ENCODE results near the gene MYPOP.

Gene MYPOP

GRCh38 chr19:45862564-45863334, 39.7 kb downstream of the MYPOP start, which contains the start of gene SYMPK:
Gene SYMPK (minus strand): TSS chr19:45863147. CDS start chr19:45854495, 8,652 bp downstream.
- DNase-seq = peak; percentile 94 to 97

GRCh38 chr19:45862271-45862563, 40.2 kb downstream of the MYPOP start:
- no peak for DNase-seq

DNA sequence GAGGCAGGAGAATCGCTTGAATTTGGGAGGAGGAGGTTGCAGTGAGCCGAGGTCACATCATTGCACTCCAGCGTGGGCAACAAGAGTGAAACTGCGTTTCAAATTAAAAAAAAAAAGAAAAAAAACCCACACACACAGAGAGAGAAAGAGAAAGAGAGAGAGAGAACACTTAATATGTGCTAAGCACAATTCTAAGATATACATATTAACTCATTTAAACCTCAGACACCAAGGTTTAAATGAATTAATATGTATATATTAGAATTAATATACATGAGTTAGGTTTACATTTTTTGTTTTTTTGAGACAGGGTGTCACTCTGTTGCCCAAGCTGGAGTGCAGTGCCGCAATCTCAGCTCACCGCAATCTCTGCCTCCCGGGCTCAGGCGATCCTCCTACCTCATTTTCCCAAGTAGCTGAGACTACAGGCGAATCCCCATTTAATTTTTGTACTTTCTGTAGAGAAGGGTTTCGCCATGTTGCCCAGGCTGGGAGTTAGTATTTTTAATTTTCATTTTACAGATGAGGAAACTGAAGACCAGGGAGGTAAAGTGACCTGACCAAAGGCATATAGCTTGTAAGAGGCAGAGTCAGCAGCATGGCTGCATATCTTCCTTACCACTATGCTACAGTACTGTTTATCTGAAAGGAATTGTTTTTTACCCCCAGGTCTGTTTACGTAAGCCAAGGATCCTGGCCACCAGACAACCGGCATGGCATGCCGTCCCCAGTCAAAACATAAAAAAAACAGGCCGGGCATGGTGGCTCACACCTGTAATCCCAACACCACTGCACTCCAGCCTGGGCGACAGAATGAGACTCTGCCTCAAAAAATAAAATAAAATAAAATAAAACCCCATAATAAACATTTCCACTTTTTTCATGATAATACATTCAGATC, 41.8 kb downstream of the MYPOP start:
- DNase-seq = no peak

- no peak for DNase-seq
Measured at GRCh38 chr19:45854167-45854778, 48.1 kb downstream of the MYPOP start.

DNA sequence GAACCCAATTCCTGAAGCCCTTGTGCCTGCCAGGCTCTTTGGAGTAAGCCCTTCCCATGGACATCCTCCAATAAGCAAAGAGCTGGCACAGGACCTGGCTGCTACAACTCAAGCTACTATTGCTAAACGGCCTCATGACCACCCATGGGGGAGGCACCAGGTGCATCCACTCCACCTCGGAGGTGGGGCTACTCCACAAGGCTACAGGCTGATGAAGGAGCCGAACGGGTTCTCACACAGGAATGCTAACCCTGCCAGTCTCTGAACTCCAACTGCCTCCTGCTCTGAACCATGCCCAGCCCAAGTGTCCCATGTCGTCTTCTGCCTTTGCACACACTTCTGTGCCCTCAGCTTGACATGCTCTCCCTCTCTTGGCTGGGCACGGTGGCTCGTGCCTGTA, 49.4 kb downstream of the MYPOP start:
- no peak for DNase-seq

GRCh38 chr19:45852145-45852750, 50.2 kb downstream of the MYPOP start:
- no peak for DNase-seq

DNA sequence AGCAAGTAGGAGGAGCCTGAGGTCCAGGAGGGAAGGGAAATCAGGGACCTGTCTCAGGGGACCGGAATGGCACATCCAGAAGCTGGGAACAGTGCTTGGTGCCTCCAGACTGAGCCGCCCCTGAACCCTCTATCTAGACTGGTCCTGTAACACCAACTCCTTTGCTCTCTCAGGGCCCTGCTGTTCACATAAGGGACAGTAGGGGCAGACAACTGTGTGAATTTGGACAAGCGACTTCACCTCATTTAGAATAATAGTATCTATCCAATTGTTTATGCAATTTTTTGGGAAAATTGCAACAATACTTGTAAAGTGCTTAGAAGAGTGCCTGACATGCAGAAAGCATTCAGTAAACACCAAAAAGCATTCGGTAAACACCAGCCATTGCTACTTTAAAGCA, 53.5 kb downstream of the MYPOP start:
- DNase-seq = peak in 1 of 2 experiments; percentile 0

DNA sequence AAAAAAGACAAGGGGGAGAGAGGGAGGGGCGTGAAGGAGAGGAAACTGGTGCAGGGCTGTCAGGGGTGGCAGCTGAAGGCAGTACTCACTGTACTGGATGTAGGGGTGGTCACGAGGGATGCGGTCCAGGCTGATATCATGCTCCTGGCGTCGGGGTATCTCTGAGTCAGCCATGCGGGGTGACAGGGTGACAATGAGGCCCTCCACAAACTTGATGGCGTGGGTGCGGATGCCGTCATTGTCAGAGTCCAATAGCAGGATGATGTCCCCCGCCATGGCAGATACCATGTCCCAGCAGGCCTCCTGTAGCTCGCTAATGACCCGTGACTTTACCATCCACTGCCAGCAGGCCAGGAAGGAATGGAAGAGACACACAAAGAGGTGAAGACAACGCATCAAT, 54.8 kb downstream of the MYPOP start:
- no peak for DNase-seq

DNA sequence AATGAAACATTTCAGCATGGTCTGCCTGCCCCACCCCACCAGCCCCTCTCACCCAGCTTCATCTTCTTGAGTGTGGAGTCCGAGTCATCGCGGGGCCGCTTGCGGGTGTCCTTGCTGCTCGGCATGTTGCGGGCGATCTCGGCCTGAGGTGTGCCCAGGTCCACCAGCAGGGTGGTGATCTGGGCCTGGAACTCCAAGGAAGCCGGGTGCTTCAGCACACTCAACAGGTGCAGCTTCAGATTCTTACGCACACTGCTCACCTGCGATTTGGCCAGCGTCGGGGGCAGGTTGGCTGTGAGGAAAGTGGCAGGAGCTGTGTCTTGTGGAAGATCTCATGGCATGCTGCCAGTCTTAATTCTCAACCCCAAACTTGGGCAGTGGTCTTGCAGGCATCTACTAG, 60.2 kb downstream of the MYPOP start:
- no peak for DNase-seq

Measured in AML-193 (cell line).